NCI-H345 treated with DMSO at 0.1 percent for 48 hours (cell line): Measurements from ENCODE around the gene HNF4A.

Experiments used
- DNase-seq: peaks from one replicate; lab custom pipeline; 2025; ENCODE audit not compliant: unreplicated experiment; lab: John Stamatoyannopoulos, UW

HNF4A gene

DNA sequence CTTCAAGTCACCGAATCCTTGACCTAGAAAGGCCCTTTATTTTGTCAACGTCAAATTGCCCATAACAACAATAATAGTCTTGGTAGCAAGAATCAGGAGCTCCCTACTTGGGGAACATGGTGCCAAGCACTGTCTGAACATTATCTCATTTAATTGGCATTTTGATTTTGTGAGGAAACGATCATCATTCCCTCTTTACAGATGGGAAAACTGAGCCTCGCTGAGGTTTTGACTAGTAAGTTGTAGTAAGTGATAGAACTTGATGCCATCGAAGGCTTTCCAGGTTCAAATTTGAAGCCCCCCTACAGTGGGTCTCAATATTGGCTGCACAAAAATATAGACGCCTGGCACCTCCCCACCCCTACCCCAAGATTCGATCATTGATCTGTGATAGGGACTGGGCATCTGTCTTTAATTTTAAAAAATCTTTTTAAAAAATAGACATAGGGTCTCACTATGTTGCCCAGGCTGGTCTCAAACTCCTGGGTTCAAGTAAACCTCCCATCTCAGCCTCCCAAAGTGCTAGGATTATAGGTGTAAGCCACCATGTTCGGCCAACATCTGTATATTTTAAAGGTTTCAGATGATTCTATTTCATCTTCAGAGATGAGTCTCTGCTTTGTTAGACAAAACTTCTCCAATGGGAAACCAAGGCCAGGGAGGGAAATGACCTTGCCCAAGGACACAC, 36.7 kb downstream of the HNF4A start:
- DNase-seq: no peak

GRCh38 chr20:44392776-44393607, 37.5 kb downstream of the HNF4A start:
- no peak for DNase-seq

- no peak for DNase-seq
Observed at GRCh38 chr20:44393608-44394451, 38.3 kb downstream of the HNF4A start.

GRCh38 chr20:44394452-44394701, 38.9 kb downstream of the HNF4A start:
- DNase-seq: no peak

DNA sequence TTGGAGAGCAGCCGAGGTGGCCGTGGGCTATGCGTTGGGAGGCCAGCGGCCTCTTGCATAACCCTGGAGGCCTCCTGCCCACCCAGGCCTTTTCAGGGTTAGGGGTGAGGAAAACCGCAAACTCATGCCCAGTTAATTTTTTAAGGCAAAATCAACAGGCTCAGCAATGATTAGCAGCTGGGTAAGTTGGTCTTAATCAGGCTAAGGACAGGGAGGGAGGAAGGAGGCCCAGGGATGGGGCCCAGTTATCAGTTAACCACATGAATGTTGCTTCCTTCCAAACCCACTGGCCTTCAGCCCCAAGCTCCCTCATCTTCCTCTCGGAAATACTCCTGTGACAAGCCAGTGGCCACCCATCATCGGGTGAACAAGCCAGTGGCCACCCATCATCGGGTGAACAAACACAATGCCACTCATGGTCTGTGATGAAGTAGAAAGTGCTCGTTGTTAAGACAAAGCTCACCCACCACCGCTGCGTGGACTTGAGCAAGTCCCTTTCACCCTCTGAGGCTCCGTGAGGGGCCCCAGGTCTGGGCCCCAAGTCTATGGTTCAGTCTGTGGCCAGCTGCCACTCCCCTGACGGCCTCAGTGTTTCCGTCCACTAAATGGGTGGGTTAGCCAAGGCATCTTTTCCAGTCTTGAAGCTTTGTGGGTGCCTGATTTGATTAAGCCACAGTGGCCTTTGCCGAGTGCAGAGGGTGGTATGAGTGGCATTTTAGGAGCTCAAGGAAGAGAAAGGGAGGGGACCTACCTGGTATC, 39.4 kb downstream of the HNF4A start:
- no peak for DNase-seq

GRCh38 chr20:44395461-44396340, 40.2 kb downstream of the HNF4A start:
- no peak for DNase-seq

- no peak for DNase-seq
Observed at GRCh38 chr20:44396369-44397130, 41.1 kb downstream of the HNF4A start.

DNA sequence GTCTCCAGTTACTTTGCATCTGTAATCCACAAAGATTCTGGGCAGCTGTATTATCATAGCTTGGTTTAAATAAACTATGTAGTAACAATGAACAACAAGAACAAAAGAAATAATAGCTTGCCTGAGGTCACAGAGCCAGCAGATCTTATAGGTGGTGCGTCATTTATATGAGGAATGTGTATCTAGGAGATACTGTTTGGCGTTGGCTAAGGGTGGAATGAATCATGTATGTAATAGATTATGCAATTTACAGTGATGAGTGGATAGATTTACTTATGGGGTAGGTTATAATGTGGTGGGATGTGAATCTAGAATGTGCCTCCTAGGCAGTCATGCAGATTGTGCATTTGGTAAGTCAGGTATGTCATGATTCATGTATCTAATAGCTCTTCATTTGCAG, 42.8 kb downstream of the HNF4A start:
- DNase-seq: no peak

DNA sequence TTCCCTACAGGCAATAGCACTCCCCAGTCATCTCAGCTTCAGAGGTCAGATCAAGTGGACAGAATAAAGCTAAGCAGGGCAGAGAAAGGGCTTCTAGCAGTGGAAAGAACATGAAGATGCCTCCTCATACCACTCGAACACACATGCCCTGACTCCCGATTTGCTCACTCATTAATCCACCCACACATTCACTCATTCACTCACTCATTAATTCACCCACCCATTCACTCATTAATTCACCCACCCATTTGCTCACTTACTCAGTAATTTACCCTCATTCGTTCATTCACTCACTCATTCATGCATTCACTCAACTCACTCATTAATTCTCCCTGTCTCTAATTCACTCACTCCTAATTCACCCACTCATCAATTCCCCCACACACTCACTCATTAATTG, 43.9 kb downstream of the HNF4A start:
- no peak for DNase-seq

GRCh38 chr20:44400671-44400969, 45.1 kb downstream of the HNF4A start:
- DNase-seq: no peak

DNA sequence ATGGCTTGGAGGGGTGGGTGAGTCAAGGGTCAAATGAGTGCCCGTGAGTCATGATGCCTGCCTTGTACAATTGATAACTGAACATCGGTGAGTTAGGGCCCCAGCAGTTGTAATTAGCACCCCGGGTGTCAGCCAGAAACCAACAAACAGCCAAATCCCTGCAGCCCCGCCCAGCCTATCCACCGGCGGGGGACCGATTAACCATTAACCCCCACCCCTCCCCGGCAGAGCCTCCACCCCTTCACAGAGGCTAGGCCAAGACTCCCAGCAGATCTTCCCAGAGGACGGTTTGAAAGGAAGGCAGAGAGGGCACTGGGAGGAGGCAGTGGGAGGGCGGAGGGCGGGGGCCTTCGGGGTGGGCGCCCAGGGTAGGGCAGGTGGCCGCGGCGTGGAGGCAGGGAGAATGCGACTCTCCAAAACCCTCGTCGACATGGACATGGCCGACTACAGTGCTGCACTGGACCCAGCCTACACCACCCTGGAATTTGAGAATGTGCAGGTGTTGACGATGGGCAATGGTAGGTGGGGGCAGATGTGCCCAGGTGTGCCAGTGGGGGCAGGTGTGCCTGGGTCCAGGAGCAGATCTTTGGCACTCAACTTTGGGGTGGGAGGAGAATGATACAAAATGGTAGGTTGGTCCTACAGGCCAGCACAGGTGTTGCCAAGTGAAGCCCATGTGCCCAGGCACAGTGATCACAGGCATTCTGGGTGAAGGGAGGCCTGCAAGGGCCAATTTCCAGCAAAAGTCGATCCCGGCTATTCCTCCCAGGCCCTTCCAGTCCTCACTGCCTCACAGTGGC, 45.7 kb downstream of the HNF4A start:
- no peak for DNase-seq

DNA sequence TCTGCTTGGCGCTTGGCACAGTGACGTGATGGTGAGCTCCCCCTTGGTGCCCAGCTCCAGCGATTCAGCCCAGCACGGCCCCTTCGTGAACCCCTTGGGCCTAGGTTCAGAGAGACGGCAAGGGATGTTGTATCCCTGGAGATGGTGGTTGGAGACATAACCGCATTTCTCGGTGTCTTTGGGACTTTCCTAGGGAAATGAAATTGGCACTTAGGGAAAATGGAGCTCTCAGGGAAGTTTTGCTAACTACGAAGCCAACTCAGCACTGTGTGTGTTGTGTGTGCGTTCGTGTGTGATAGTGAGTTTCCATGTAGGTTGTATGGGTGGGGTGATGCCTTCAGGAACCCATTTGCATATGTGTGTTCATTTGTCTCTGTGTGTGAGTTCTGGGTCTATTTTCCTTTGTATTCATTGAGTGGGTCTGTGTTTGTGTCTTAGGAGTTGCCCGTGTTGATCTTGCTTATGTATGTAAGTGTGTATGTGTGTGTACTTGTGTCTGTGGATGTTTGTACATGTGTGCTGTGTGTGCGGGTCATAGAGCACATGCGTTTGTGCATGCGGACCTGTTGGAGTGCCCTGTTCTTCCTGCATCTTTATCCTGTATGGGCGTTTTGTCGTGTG, 46.4 kb downstream of the HNF4A start:
- no peak for DNase-seq

GRCh38 chr20:44402391-44403193, 47.1 kb downstream of the HNF4A start:
- no peak for DNase-seq

DNA sequence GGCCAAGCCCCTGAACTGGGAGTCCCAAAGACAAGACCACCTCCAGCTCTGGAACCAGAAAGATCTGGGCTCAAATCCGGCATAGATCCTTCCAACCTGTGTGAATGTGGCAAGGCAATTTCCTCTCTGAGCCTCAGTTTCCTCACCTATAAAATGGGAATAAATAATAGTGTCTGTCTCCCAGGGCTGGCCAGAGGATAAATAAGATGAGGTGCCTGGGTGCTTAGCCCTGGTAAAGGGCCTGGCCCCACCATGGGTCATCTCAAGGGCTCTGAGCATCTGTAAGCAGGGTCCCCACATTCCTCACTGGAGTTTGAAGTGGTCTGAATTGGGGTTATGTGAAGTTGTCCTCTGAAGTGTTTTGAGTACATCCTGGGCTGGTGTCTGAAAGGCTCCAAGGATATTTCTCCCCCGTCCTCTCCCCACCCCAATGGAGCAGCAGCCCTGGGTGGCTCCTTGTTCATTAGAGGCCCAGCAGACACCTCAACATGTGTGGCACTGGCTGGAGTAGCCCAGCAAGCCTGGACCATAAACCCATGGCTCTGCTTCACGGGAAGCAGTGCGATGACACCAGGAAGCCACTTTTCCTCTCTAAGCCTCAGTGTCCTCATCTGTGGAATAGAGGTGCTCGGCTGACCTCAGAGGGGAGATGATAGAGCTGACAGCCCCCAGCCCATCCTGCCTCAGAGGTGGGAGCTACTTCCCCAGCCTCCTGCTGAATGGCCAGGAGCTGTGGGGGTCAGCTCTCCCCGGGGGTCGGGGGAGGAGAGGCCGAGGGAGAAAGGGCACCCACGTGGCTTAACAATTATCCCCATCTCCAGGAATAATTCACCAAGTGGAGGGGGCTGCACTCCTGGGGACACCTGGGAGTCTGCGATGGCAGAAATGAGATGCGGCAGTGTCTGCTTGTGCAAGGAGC, 48.0 kb downstream of the HNF4A start:
- DNase-seq: no peak

DNA sequence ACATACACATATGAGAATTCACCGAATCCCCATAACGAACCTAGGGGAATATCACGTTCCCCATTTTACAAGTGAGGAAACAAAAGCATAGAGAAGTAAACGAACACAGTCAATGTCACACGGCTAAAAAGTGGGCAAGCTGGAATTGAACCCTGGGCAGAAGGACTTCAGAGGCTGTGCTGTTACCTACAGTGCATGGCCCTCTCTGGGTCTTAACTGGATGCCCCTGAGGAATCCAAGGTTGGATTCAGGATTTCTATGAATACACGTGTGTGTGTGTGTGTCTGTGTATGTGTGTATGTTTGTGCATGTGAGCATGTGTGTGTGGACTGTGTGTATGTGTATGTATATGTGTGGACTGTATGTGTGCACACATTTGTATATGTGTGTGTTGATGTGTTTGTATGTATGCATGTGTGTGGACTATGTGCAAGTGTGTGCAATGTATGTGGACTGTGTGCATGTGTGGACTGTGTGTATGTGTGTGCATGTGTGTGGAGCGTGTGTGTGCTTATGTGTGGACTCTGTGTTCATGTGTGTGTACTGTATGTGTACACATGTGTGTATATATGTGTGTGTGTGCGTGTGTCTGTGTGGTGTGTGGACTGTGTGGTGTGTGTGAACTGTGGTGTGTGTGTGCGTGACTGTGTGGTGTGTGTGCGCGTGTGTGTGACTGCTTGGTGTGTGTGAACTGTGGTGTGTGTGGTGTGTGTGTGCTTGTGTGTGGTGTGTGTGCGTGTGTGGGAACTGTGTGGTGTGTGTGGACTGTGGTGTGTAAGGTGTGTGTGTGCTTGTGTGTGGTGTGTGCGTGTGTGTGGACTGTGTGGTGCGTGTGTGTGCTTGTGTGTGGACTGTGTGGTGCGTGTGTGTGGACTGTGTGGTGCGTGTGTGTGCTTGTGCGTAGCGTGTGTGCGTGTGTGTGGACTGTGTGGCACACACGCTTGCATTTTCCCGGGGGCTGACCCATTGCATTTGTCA, 49.0 kb downstream of the HNF4A start:
- DNase-seq: no peak
